ENCODE data around the gene ZBTB20. TPM values are rescaled to one million over a fixed set of nuclear protein-coding genes. Genes with fewer than 3 reads are reported as not detected.

Gene ZBTB20
- total and polyA plus RNA-seq, 2 of the 4 experiments (the other 2 are of a cell fraction), result 0.75 to 14.7 TPM

DNA sequence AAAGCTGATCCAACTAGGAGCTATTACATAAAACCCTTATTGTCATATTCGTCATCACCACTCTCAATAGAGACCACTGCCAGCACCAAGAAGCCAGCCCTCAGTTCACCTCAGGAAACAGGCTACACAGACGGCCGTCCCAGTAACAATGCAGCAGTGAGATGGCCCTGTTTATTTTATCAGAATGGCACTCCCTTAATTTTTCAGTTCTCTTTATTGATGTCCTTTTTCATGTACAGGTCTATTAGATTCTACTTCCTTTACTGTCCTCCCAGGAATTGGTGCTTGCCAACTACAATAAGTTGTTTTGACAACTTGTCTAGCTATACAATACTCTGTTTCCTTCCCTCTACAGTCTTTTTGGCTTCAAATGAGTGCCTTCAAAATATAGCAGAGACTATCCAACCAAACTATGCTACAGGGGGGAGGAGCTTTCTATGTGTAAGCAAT is 272.5 kb downstream of the ZBTB20 start:
- H4K5ac ChIP-seq (ENCODE audit: low read depth, low read length), result no peak overlapping the region
- POLR2A ChIA-PET (ENCODE audit: unreplicated experiment), result no interaction called here
- DNase-seq (no peak), ATAC-seq (ENCODE audit: low read depth) (no peak)
- H3K9me3 ChIP-seq (ENCODE audit: control insufficient read depth, insufficient read depth, low read length), result no peaks in the 10 kb centered on the region
- no peaks in the 10 kb centered on the region for H3K27me3 ChIP-seq (ENCODE audit: control insufficient read depth, insufficient read depth, low read length)
- dilution Hi-C loops (cut with HindIII; ENCODE audit: low sequenced_read_pairs, unreplicated experiment) (no loop called here), in situ Hi-C loops (cut with MboI; ENCODE audit: low sequenced_read_pairs) (no loop called here), intact Hi-C loops (cut with micrococcal nuclease) (no loop called here)
- no peak overlapping the region for H3K18ac ChIP-seq (ENCODE audit: low read depth, low read length)
- H2AK5ac ChIP-seq (ENCODE audit: low read depth, low read length), result no peak overlapping the region
- H2BK120ac ChIP-seq (ENCODE audit: low read depth, low read length), result no peak overlapping the region
- no peak overlapping the region for H4K91ac ChIP-seq (ENCODE audit: insufficient read depth, low read depth, low read length)
- H3K4me3 ChIP-seq (ENCODE audit: insufficient read depth, low read depth, low read length), result no peak overlapping the region
- peaks cover 4% of the 10 kb centered on the region for H3K4me1 ChIP-seq (ENCODE audit: control insufficient read depth, insufficient read depth, low read length)
- H3K9ac ChIP-seq (ENCODE audit: low read depth, low read length), result no peak overlapping the region
- H3K27ac ChIP-seq (ENCODE audit: insufficient read depth, low read length), result no peak overlapping the region
- no peak overlapping the region for H3K23ac ChIP-seq (ENCODE audit: low read depth, low read length)
- no peaks in the 10 kb centered on the region; a peak in 1 of 4 replicates for H3K79me1 ChIP-seq (ENCODE audit: low read depth in 1 of 2, low read length in 2 of 2)
- no peak overlapping the region for H2AFZ ChIP-seq (replicated peaks; ENCODE audit: low read length, poor library complexity)
- no peak overlapping the region for H3K4ac ChIP-seq (ENCODE audit: low read depth, low read length)
- H3K36me3 ChIP-seq (ENCODE audit: control insufficient read depth, insufficient read depth, low read length), result no peaks in the 10 kb centered on the region
- no peak overlapping the region for H3K14ac ChIP-seq (replicated peaks; ENCODE audit: low read depth, low read length)
- no peaks in the 10 kb centered on the region for H4K20me1 ChIP-seq (ENCODE audit: insufficient read depth, low read length)
- BruUV-seq (replicated peaks), result no TSS peak
- no peak overlapping the region for H2BK15ac ChIP-seq (ENCODE audit: low read depth, low read length)
- no peak overlapping the region for H3K4me2 ChIP-seq (ENCODE audit: low read depth, low read length)
- TF ChIP-seq RAD21 (IDR thresholded peaks at IDR 0.05; ENCODE audit: low read length) (no peak), MAFK (IDR thresholded peaks at IDR 0.05; ENCODE audit: low read depth, low read length) (no peak), CEBPB (IDR thresholded peaks at IDR 0.05; ENCODE audit: low read depth, low read length) (no peak), POLR2A (IDR thresholded peaks at IDR 0.05; ENCODE audit: low read depth, low read length) (no peak), RFX5 (IDR thresholded peaks at IDR 0.05; ENCODE audit: low read depth, low read length) (no peak)
- no peak overlapping the region for H2BK20ac ChIP-seq (ENCODE audit: low read depth, low read length)
- CTCF ChIA-PET, result no interaction called here
- no CpG with 5 or more reads among the region's 3 CpGs for WGBS, 2 experiments (ENCODE audit: extremely low coverage in 2 of 2, insufficient read length in 1 of 2)
- no peak overlapping the region for H2BK5ac ChIP-seq (ENCODE audit: low read depth, low read length, poor library complexity, severe bottlenecking)
- no peak overlapping the region for H3K56ac ChIP-seq (ENCODE audit: extremely low read depth, insufficient read depth, low read length)
- H4K8ac ChIP-seq (ENCODE audit: low read depth in 2 of 2, low read length in 2 of 2), result no peak overlapping the region
- H3K9me1 ChIP-seq (ENCODE audit: insufficient read depth, low read length), result no peaks in the 10 kb centered on the region
- no peak overlapping the region for H2AK9ac ChIP-seq (replicated peaks; ENCODE audit: low read depth, low read length, poor library complexity)

Measured in IMR-90 (cell line).